NOMO-1 (cell line): ENCODE data around the gene TTC9B.

Experiments used
- DNase-seq, 2 experiments: peaks; one replicate each; lab custom pipeline; 2025; ENCODE audit not compliant: unreplicated experiment in 2 of 2; lab: John Stamatoyannopoulos, UW

Gene TTC9B

DNA sequence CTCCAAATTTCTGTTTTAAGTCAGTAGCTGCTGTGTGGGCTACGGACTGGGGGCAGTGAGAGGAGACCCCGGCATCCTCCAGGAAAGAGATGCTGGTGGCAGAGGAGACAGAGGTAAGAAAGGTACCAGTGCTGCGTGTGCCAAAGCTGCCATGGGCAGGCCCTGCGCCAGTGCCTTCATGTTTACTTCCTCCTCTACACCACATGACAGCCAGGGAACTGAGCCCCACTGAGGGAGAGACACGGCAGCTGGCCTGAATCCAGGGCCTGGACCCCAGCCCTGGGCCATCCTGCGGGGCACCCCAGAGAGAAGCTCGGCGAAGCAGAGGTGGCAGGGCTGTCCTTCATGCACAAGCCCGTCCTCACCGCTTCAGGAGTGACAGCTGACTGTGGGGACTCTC, 31.0 kb upstream of the TTC9B start:
- no peak for DNase-seq

DNA sequence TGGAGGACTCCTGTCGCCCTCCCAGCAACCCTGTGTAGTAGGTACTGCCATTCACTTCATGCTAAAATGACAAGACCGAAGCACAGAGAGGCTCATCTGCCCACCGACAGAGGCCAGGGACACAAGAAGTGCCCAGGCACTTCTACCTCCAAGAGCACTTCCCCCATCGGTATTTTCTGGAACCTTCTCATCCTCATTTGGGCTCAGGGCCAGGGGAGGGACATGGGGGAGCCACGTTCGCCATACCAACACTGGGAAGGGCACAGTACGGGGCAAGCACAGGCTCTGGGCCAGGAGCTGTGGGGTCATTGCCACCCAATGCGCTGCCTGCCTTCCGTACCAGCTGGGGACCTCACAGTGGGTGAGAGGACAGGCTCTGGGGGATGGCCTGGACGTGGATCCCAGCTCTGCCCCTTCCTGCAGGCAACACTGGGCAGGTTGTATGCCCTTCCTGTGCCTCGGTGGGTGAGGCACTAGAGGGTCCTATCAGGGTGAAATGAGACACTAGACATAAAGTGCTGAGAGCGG, 29.6 kb upstream of the TTC9B start:
- DNase-seq, result no peak

DNA sequence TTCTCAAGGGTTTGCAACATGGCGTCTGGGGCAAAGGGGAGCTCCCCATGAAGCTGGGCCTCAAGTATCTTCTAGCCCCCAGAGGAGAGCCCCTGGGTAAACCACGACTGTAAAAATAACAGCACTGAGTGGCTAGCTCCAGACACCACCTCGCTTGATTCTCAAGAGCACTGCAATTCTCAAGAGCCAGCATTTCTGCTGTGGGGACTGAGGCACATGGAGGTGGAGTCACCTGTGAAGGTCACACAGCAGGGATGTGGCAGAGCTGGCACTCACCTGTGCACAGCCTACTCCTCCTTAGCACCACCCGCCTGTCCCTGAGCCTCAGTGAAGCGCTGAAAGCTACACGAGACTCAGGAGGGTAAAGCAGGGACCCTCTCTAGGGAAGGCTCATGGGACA, 29.0 kb upstream of the TTC9B start:
- DNase-seq, result no peak

DNA sequence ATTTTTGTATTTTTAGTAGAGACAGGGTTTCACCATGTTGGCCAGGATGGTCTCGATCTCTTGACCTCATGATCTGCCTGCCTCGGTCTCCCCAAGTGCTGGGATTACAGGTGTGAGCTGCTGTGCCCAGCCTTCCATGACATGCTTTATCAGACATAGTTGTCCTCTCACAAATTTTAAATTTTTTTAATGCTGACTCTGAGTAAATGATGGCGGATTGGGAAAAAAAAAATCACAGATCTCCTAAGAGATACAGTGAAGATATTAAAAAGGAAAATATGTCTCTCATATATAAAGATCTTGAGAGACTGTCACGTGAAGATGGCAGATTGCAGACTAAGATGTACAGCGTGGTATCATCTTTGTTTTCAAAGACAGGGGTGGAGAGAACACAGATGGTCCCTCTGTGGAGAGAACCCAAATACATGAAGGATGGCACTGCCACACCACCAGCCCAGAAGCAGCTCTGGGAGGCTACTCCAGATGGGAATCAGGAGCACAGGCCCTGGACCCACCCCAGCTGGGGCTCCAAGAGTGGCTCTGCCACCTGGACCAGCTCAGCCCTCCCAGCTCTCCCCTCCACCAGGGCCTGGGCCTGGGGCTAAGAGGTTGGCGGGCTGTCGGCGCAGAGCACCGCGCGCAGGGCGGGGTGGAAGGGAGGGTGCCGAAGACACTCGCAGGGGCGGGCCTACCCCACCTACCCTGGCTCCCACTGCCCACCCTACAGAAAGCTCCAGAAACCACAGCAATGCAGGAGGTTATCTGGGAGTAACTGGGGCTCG, 28.3 kb upstream of the TTC9B start:
- DNase-seq, result no peak

DNA sequence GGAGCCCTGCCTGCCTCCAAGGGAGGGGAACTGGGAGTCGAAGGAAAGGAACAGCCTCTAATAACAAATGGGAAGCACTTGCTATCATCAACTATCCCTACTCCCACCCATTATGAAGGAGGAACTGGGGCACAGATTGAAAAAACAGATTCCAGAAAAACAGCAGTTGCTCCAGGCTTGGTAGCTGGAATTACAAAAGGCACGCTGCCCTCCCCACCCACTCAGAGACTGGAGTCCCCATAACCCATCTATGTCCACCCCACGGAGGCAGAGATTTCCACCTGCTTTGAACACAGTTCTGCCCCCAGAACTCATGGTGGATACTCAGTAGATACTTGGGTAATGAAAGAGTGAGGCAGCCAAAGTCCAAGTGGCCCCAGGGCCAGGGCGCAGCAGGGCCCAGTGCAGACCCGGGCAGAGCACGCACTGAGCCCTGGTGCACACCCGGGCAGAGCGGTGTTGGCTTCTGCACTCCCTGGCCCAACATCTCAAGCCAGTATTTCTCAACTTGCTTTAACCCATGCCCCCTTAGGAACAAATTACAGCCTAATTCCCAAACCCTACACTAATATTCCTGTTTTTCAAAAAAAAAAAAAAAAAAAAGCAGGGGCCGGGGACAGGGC, 27.4 kb upstream of the TTC9B start:
- DNase-seq, result no peak

DNA sequence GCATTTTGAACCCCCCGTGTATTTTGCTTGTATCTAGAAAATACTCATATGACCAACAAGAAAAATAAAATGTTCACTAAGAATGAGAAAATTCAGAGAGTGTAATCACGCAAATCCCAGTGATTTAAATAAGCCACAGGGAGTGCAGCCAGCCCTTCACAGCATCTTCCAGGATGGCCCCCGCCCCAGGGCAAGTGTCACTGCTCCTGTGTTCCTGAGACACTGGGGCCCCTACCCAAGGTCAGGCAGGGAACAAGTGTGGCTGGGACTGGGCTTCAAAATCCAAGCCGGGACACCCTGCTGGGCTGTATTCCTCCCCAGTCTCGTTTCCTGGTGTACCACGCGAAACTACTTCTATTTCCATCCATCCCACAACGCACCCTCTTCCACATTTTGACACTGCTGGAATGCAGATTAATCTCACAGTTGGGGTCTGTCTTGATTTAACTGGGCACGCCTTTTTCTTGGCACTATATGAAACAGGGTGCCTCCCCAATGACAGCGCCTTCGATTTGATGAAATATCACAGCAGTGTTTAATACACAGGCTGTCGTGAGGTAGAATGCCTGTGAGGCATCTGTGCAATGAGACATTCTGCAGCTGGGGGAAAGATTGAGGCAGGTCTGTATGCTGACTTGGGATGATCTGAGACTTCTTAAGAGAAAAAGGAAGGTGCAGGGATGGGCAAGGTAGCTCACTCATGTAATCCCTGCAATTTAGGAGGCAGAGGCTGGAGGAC, 26.6 kb upstream of the TTC9B start:
- no peak for DNase-seq

DNA sequence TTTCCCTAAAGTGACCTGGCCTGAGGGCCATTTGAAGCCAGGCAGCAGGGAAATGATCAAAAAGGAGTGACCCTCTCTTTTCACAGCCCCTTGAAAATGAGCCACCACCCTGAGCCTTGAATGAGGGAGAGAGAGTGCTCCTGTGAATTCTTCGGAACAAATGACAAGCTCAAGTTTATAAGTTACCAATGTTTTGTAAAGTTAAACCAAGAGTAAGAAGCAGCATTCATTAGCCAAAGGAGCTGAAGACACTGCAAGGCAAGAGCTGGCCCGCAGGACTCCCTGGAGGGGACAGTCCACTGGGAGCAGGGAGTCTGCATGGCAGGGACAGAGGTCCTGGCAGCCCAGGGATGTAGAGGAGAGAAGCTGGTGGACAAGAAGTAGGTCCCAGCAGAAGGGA, 25.0 kb upstream of the TTC9B start:
- DNase-seq, result no peak

DNA sequence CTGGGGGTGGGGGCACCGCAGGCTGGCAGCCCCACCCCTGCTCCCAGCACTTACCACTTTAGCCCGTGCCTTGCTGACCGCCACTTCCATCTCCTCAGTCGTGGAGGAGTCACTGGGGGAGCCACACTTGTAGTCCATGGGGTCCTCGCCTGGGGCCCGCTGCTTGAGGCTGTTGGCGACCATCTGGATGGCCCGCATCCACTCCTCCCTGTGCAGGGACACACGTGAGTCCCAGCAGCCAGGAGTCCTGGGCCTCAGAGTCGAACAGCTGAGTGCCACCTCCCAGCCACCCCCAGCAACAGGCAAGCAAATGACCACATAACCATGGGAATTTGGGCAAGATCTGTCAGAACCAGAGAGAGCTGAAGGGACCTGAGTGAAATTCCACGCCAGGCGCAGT, 24.3 kb upstream of the TTC9B start:
- no peak for DNase-seq

DNA sequence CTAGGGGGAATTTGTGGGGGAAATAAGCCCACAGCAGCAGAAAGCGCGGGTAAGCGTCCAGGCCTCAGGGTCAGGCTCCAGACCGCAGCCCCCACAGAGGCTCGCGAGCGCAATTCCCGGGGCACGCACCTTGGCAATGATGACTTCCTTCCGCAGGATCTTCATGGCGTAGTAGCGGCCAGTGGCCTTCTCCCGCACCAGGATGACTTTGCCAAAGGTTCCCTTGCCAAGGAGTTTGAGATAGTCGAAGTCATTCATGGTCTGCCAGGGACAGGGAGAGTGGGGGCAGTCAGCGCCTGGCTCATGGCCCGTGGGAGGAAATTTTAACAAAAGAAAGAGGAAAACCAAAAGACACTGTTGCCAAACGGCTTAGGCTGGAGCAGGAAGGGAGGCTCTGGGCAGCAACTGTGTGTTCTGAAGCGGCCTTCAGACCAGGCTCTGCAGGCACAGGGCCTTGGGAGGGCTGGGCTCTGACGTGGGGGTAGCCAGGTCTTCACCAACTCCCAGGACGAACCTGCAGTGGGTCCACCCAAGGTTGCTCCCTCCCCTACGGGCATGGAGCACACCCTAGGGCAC, 23.7 kb upstream of the TTC9B start:
- no peak for DNase-seq

DNA sequence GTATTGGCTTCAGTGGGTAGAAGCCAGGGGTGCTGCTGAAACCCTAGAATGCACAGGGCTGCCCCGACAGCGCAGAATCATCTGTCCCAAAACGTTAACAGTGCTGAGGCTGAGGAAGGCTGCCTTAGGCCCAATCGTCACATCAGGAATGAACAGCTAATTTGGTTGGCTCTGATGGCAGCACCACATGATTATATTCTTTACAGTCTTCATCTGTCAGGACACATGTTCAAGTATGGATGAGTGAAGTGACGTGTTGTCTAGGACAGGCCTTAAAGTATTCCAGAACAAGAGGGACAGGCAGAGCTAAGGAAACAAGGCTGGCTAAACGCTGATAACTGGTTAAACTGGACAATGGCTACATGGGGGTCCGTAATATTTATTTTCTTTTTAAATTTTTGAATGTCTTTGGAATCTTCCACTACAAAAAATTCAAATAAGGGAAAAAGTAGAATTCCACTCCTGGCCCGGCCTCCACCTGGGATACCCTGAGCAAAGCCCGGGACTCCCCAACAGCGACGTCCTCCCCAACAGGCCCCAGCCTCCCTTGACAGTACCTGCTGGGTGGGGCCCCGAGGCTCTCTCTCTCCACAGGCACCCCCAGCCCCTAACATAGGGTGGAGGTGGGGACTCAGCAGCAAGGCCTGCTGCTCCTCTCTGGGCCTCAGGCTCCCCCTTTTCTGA, 23.1 kb upstream of the TTC9B start:
- DNase-seq, result no peak

DNA sequence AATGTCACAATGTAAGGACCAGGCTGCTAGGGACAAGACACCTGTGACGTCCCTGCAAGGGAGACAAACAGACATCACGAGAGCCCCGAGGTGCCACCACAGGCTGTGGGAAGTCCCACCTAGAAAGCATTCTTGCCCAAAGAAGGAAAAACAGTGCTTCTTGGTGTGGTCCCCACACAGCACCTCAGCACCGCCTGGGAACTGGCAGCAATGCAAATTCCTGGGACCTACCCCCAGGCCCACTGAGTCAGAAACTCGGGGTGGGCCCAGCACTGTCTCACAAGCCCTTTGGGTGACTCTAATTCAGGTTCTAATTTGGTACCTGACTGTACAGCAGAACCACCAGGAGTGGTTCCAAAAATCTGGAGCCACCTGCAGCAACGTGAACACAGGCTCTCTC, 22.1 kb upstream of the TTC9B start:
- no peak for DNase-seq

DNA sequence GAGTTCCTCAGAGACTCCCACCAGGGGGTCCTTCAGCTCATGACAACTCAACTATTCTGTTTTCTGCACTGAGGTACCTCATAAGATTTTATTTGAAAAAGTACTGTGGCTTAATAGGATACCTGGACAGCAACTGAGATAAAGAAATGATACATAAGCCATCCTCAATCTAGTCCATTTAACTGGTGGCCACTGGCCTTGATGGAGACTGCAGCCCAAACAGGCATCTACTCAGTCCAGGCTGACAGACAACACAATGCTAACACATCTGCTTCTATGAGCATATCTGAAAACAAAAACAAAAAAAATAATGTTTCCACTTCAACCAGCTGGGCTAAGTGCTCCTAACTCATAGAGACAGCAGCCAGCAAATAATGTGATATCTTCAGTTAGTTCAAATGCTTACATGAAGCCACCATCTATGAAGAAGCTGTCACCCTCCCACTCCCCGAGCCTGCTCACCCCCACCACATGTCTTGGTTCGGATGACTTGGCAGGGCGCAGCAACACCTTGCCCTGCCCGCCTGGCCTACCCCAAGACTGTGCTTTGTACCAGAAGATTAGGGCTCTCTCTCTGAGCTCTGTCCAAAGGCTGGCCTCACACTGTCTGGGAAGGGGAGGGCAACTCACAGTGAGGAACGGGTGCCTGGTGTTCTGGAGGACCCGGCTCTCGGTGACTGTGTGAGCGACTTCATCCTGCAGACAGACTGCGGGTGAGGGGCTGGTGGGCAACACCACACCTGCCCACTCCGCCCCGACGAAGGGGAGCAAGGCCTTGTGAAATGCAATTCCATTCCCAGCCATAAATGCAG, 21.4 kb upstream of the TTC9B start:
- DNase-seq, result no peak

DNA sequence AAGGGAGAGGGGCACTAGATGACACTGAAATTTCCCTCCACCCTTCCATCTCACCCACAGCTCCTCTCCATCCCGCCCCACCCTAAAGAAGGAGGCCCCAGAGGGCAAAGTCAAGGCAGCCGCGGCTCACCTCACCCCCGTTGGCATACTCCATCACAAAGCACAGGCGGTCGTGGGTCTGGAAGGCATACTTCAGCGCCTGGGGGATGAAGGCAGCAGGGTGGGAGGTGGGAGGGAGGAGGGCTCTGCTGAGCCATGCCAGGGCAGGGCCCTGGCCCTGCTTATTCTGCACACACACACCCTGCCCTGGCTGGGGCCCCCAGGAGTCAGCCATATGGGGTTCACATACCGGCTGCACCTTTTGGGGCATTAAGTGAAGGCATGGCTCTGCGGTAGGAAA, 20.6 kb upstream of the TTC9B start:
- DNase-seq, result no peak

DNA sequence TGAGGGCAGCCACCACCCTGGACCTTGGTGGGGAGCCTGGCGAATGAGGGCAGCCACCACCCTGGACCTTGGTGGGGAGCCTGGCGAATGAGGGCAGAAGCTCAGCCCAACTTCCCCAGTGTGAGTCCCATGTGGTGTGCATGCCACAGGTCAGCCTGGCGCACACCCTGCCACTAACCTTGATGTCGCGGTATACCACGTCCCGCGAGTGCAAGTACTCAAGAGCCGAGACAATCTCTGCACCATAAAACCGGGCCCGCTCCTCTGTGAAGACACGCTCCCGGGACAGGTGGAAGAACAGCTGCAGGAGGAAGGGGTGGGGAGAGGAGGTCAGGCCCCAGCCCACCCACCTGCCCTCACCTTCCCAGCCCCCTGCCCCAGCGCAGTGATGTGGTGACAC, 19.6 kb upstream of the TTC9B start:
- no peak for DNase-seq

DNA sequence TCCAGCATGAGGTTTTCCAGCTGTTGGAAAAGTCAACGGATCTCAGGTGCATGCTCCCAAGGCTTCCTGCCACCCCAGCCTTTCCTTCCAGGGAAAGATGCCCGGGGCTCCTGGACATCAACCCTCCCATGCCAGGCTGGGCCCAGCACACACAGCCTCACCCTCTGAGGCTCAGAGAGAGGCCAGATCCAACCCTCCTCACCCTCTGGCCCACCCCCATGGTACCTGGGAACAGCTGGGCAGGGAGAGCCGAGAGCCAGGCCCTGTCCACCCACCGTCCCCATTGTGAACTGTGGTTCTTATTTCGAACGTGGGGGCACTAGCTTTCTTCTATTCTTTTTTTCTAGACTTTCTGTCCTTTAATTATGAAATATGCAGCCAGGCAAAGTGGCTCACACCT, 18.2 kb upstream of the TTC9B start:
- DNase-seq, result no peak

DNA sequence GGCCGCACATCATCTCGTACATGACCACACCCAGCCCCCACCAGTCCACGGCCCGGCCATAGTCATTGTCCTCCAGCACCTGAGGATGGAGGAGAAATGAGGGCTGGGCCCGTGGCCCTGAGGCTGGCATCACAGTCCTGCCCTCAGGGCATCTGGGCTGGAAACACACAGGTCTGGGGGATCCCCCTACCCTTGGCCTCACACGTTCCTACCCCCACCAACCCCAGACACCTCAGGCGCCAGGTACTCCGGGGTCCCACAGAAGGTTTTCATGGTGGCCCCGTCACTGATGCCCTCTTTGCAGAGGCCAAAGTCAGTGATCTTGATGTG, 17.8 kb upstream of the TTC9B start:
- no peak for DNase-seq

DNA sequence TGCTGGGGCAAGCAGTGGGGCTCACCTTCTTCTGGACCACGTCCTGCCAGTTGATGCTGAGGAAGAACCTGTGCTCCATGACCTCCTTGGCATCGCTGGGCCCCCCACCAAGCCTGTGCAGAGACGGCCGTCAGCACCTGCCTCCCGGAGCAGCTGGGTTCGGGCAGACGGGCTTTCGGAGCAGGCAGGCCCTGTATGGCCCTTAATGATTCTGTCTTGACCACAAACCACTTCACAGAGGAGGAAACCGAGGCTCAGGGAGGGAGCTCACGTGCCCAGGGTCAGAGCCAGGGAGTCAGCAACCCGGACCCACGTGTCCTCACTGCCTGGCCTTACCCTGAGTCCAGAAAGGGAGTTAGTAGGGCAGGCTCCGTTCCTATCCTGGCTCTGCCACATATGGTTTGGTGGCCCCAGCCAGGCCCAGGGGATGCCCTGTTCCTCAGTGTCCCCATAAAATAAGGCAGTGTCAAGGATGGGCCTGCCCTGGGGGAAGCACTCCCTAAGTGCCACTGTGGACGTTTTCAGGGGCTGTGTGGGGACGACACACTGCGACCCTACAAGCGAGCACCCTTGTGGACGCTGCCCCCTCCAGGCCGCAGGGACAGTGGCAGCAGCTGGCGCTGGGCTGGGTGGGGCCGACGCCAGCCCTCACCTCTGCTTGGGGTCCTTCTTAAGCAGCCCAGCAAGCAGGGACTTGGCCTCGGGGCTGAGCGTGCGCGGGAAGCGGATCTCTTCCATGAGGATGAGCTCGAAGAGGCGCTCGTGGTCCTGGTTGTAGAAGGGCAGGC, 17.2 kb upstream of the TTC9B start:
- no peak for DNase-seq

DNA sequence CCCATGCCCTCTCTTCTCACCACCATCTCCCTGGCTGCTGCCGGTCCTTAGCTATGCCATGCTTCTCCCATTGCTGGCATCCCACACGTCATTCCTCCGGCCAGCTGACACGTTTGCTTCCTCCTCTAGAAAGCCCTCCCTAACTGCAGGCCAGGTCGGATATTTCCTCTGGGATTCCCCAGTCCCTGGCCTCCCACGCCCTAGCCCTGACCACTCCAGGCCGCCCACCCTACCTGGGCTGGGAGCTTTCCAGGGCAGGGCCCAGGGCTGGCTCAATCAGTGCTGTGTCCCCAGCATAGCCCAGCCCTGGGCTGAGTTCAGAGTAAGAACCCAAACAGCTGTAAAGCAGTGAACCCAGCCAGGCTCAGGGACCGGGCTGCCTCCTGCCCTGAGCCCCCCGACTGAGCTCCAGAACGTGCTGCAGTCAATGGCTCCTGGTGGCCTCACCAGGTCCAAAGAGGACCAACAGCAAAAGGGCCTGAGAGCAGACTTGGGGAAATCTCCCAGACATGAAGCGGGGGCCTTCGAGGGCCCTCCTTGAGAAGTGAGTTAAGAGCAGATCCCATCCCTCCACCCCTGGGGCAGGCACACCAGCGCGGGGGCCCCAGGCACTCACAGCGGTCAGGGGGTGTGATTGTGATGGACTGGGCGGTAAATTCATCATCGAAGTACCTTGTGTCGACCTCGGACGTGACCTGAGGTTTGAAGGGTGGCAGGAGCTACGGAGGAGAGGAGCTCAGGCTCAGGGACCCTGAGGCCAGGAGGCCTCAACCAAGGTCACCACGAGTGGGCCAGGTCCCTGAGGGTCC, 16.4 kb upstream of the TTC9B start:
- DNase-seq, result no peak
